ENCODE results near the gene YARS2.

GRCh38 chr12:32737715-32738114, 18.0 kb downstream of the YARS2 start:
- no peak for TF ChIP-seq CTCF (optimal IDR thresholded peaks at IDR 0.05 in 1 of 3, IDR thresholded peaks at IDR 0.05 in 1 of 3, conservative IDR thresholded peaks at IDR 0.05 in 1 of 3; ENCODE audit: extremely low read depth in 1 of 3, insufficient read depth in 2 of 3, low read length in 3 of 3)
- TF ChIP-seq EZH2 (IDR thresholded peaks at IDR 0.05; ENCODE audit: low read length): no peak

Data from keratinocyte (primary cell).